ENCODE data around the gene ALOX5. TPM values are rescaled to one million over a fixed set of nuclear protein-coding genes. Genes with fewer than 3 reads are reported as not detected.

Gene ALOX5
- total RNA-seq, 2 donors from 2014 or later, result 42.5 to 63.0 TPM

DNA sequence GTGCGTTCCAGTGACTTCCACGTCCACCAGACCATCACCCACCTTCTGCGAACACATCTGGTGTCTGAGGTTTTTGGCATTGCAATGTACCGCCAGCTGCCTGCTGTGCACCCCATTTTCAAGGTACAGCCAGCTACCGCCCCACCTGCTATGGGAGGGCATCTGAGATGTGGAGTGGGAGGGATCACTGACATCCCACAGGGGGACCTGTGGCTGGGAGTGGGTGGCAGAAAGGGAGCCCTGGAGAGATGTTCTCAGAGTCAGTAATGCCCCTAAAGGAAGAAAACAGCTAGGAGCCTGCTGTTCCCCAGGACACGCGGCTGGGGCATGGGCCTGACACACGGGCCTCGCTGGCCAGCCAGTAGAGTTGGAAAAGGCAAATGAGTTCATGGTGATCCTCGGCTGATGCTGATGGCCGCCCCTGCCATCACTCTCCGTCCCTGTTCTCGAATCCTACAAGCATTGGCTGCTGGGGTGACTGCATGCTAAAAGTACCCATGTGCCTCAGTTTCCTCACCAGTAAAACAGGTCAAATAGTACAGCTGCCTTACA lies 66.6 kb downstream of the ALOX5 start:
- Histone ChIP-seq H3K36me3 (replicated peaks in 1 of 2; ENCODE audit: insufficient read depth in 1 of 2, low read depth in 2 of 2) (no peaks in the 10 kb centered on the region), H3K27ac (no peak overlapping the region), H3K4me1 (peaks cover 28% of the 10 kb centered on the region), H3K27me3 (no peaks in the 10 kb centered on the region), H3K9me3 (no peaks in the 10 kb centered on the region), H3K4me3 (no peak overlapping the region)
- ATAC-seq, result no peak
- TF ChIP-seq, protein P1, sequence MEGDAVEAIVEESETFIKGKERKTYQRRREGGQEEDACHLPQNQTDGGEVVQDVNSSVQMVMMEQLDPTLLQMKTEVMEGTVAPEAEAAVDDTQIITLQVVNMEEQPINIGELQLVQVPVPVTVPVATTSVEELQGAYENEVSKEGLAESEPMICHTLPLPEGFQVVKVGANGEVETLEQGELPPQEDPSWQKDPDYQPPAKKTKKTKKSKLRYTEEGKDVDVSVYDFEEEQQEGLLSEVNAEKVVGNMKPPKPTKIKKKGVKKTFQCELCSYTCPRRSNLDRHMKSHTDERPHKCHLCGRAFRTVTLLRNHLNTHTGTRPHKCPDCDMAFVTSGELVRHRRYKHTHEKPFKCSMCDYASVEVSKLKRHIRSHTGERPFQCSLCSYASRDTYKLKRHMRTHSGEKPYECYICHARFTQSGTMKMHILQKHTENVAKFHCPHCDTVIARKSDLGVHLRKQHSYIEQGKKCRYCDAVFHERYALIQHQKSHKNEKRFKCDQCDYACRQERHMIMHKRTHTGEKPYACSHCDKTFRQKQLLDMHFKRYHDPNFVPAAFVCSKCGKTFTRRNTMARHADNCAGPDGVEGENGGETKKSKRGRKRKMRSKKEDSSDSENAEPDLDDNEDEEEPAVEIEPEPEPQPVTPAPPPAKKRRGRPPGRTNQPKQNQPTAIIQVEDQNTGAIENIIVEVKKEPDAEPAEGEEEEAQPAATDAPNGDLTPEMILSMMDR (IDR thresholded peaks at IDR 0.05), result no peak
- no peak for TF ChIP-seq POLR2A (IDR thresholded peaks at IDR 0.05)
- 77 to 88% methylated on average over 9 to 13 of the region's 13 CpGs for WGBS, 2 donors
- no peak for DNase-seq
- intact Hi-C loops (cut with DNase I), result no loop called here

DNA sequence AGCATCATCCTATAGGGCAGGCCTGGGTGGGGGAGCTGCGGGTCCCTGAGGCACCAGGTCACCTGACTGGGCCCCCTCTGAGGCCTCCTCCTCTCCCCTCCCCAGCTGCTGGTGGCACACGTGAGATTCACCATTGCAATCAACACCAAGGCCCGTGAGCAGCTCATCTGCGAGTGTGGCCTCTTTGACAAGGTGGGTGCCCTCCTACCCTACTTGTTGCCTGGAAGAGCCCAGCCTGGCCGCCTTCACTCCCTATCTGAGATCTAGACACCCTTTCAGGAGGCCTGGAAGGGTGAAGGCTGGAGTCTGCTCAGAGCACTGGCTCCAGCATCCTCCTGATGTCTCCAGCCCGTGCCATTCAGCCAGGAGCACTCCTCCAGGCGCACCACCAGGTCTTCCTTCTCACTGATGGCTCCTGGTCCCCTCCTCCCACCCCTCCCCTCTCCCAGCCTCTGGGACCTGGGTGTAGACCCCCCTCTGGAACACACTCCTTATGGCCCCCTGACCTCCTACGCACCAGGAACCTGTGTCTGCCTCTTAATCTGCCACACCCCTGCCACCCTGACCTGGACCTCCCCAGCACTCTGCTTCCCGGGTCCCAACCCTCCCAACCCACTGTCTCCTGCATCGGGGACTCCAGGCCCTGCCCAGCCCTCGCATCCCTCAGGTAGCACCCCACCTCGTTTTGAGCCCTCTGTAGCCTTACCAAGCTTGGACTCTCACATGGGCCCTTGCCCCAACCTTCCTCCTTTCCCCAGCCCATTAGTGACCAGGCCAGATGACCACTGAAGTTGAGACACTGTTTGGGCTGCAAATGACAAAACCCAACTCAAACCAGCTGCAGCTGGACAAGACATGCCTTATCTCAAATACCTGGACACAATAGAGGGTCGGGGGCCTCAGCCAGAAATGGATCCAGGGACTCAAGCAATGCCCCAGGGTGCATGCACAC lies 67.5 kb downstream of the ALOX5 start:
- Histone ChIP-seq H3K36me3 (replicated peaks in 1 of 2; ENCODE audit: insufficient read depth in 1 of 2, low read depth in 2 of 2) (no peaks in the 10 kb centered on the region), H3K27me3 (no peaks in the 10 kb centered on the region), H3K4me3 (no peak overlapping the region), H3K4me1 (peaks cover 37% of the 10 kb centered on the region), H3K27ac (no peak overlapping the region), H3K9me3 (no peaks in the 10 kb centered on the region)
- DNase-seq (no peak), ATAC-seq (no peak)
- intact Hi-C loops (cut with DNase I), result no loop called here
- 82 to 91% methylated on average over 10 to 12 of the region's 13 CpGs for WGBS, 2 donors
- TF ChIP-seq POLR2A (IDR thresholded peaks at IDR 0.05), result no peak
- TF ChIP-seq, protein P1 (IDR thresholded peaks at IDR 0.05), result no peak

DNA sequence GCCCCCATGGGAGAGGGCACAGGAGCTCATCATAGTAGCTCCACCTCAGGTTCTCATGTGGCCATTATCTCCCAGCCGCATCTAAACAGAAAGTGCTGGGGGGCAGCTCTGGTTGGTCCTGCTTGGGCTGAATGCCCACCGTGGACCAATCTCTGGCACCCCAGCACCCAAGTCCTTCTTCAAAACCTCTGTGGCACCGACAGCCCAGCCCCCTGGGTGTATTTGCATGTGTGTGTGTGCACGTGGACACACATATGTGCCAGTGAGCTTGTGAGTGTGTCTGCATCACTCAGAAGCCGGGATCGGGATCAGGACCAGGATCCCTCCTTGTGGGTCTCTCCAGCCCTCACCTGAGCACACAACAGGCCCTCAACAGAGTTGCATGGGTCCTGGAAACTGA lies 68.2 kb downstream of the ALOX5 start:
- Histone ChIP-seq H3K4me1 (peaks cover 38% of the 10 kb centered on the region), H3K36me3 (replicated peaks in 1 of 2; ENCODE audit: insufficient read depth in 1 of 2, low read depth in 2 of 2) (no peaks in the 10 kb centered on the region), H3K27me3 (no peaks in the 10 kb centered on the region), H3K4me3 (no peak overlapping the region), H3K27ac (no peak overlapping the region), H3K9me3 (no peaks in the 10 kb centered on the region)
- WGBS, 2 donors, result 87 to 93% methylated on average over 2 to 6 of the region's 6 CpGs
- intact Hi-C loops (cut with DNase I), result no loop called here
- ATAC-seq (no peak), DNase-seq (no peak)
- TF ChIP-seq, protein P1 (IDR thresholded peaks at IDR 0.05), result no peak
- TF ChIP-seq POLR2A (IDR thresholded peaks at IDR 0.05), result no peak

DNA sequence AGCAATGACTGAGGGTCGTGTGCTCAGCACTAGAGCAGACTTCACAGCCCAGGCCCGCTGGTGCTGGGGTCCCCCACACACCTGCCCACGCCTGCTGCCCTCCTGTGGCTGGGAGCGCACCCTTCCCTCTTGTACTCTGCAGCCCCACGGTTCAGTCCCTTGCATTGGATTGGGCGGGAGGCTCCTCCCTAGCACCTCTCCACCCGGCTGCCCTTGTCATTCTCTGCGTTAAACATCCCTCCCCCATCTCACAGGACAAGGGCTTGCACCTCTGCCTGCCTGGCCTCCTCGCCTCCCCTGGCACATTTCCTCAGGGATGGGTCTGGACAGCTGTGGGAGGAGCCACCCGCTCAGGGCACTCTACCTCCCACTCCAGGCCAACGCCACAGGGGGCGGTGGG lies 68.6 kb downstream of the ALOX5 start:
- DNase-seq (no peak), ATAC-seq (no peak)
- Histone ChIP-seq H3K4me1 (peaks cover 42% of the 10 kb centered on the region), H3K4me3 (no peak overlapping the region), H3K27ac (no peak overlapping the region), H3K36me3 (replicated peaks in 1 of 2; ENCODE audit: insufficient read depth in 1 of 2, low read depth in 2 of 2) (no peaks in the 10 kb centered on the region), H3K9me3 (no peaks in the 10 kb centered on the region), H3K27me3 (no peaks in the 10 kb centered on the region)
- intact Hi-C loops (cut with DNase I), result no loop called here
- 67 to 81% methylated on average over 7 to 12 of the region's 12 CpGs for WGBS, 2 donors
- TF ChIP-seq, protein P1 (IDR thresholded peaks at IDR 0.05), result no peak
- TF ChIP-seq POLR2A (IDR thresholded peaks at IDR 0.05), result no peak

Measured in body of pancreas (tissue), 4 donors.